HEK293T (cell line): ENCODE results near the gene GIGYF2.

Experiments used
- CTCF ChIA-PET: fragments of 350-600 bp; formaldehyde crosslinking; extraction: SDS; loops from one replicate; lab custom pipeline; 2021; ENCODE audit warnings: antibody characterized with exemption, inconsistent platforms; lab: Yijun Ruan, JAX
- POLR2A ChIA-PET: fragments of 350-600 bp; formaldehyde crosslinking; extraction: SDS; loops from one replicate; lab custom pipeline; 2020; ENCODE audit warnings: antibody characterized with exemption, inconsistent platforms; lab: Yijun Ruan, JAX
- DNase-seq: peaks from one replicate; pipeline ENCODE4 v3.0.0; 2012; ENCODE audit warnings: mixed read lengths; ENCODE audit errors: extremely low spot score
- ARNT ChIP-seq: fragments of 450-650 bp; IDR thresholded peaks from 2 replicates; pipeline ENCODE4 v1.6.1; 2017; ENCODE audit warnings: mild to moderate bottlenecking
- BHLHE40 ChIP-seq: fragments of 450-650 bp; IDR thresholded peaks from 2 replicates; pipeline ENCODE4 v1.6.1; 2016; ENCODE audit warnings: mild to moderate bottlenecking, moderate library complexity, borderline replicate concordance
- CTBP1 ChIP-seq: fragments of 450-650 bp; IDR thresholded peaks from 2 replicates; pipeline ENCODE4 v1.6.1; 2016; ENCODE audit warnings: borderline replicate concordance
- ELF4 ChIP-seq: fragments of 450-650 bp; IDR thresholded peaks from 2 replicates; pipeline ENCODE4 v1.6.1; 2017; ENCODE audit warnings: antibody characterized with exemption
- FOXA1 ChIP-seq: fragments of 450-650 bp; IDR thresholded peaks from 2 replicates; pipeline ENCODE4 v1.6.1; 2016; ENCODE audit warnings: mild to moderate bottlenecking
- FOXK2 ChIP-seq: fragments of 450-650 bp; IDR thresholded peaks from 2 replicates; pipeline ENCODE4 v1.6.1; 2016; ENCODE audit warnings: mild to moderate bottlenecking
- FOXM1 ChIP-seq: fragments of 450-650 bp; IDR thresholded peaks from 2 replicates; pipeline ENCODE4 v1.6.1; 2017; ENCODE audit warnings: mild to moderate bottlenecking, borderline replicate concordance
- HDGF ChIP-seq: fragments of 450-650 bp; IDR thresholded peaks from 2 replicates; pipeline ENCODE4 v1.6.1; 2017; ENCODE audit warnings: antibody characterized with exemption, borderline replicate concordance
- L3MBTL2 ChIP-seq: fragments of 450-650 bp; conservative IDR thresholded peaks from 2 replicates; pipeline ENCODE4 v1.6.1; 2016; ENCODE audit warnings: mild to moderate bottlenecking
- LEF1 ChIP-seq: fragments of 450-650 bp; IDR thresholded peaks from 2 replicates; pipeline ENCODE4 v1.6.1; 2017; ENCODE audit warnings: mild to moderate bottlenecking, borderline replicate concordance
- NFRKB ChIP-seq: fragments of 450-650 bp; IDR thresholded peaks from 2 replicates; pipeline ENCODE4 v1.6.1; 2016; ENCODE audit warnings: mild to moderate bottlenecking, moderate library complexity
- PKNOX1 ChIP-seq: fragments of 450-650 bp; IDR thresholded peaks from 2 replicates; pipeline ENCODE4 v1.6.1; 2016
- SP1 ChIP-seq: fragments of 450-650 bp; IDR thresholded peaks from 2 replicates; pipeline ENCODE4 v1.6.1; 2017
- SUZ12 ChIP-seq: fragments of 450-650 bp; IDR thresholded peaks from 2 replicates; pipeline ENCODE4 v1.6.1; 2016; ENCODE audit warnings: mild to moderate bottlenecking
- TARDBP ChIP-seq: fragments of 450-650 bp; IDR thresholded peaks from 2 replicates; pipeline ENCODE4 v1.6.1; 2016
- ZNF384 ChIP-seq: fragments of 450-650 bp; IDR thresholded peaks from 2 replicates; pipeline ENCODE4 v1.6.1; 2016

GIGYF2 gene

GRCh38 chr2:232891621-232892071 is 194.5 kb downstream of the GIGYF2 start:
- POLR2A ChIA-PET = no interaction called here
- no peak for TF ChIP-seq L3MBTL2
- TF ChIP-seq FOXK2 = no peak
- no peak for TF ChIP-seq TARDBP
- TF ChIP-seq ZNF384 = no peak
- no peak for TF ChIP-seq HDGF
- TF ChIP-seq NFRKB = no peak
- TF ChIP-seq ARNT = no peak
- no peak for TF ChIP-seq ELF4
- no peak for TF ChIP-seq FOXA1
- TF ChIP-seq CTBP1 = no peak
- no peak for TF ChIP-seq FOXM1
- TF ChIP-seq BHLHE40 = no peak
- no peak for TF ChIP-seq SP1
- no peak for TF ChIP-seq LEF1
- no peak for TF ChIP-seq PKNOX1
- no peak for TF ChIP-seq SUZ12
- CTCF ChIA-PET = interaction anchor here (0.6 kb wide), 1 partner anchor 13 kb away, joined by 3 read pairs; no protein-coding TSS in a partner anchor
- no peak for DNase-seq

DNA sequence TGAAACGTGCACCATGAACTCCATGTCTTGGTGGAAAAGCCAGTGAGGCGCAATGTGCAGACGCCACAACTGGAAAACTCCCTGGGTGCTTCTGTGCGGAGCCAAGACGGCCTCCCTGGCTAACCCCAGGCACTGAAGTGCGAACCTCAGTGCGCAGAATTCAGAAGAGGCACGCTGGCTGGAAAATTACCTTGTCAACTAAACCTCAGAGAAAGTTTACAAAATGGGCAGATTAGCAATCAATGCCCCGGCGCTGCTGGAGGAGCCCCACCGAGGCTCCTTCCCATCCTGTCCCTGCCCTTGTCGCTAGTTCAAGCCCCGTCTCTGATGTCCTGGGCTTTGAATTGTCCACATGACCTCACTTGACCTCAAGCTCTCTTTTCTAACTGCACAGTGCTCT is 195.1 kb downstream of the GIGYF2 start:
- TF ChIP-seq FOXA1 = no peak
- TF ChIP-seq HDGF = no peak
- no peak for TF ChIP-seq SP1
- no peak for TF ChIP-seq SUZ12
- no peak for TF ChIP-seq ELF4
- TF ChIP-seq BHLHE40 = no peak
- TF ChIP-seq L3MBTL2 = no peak
- TF ChIP-seq ZNF384 = no peak
- no peak for TF ChIP-seq CTBP1
- DNase-seq = no peak
- POLR2A ChIA-PET = no interaction called here
- CTCF ChIA-PET = no interaction called here

GRCh38 chr2:232892843-232893242 is 195.7 kb downstream of the GIGYF2 start:
- CTCF ChIA-PET = no interaction called here
- no peak for DNase-seq
- no peak for TF ChIP-seq NFRKB
- TF ChIP-seq ELF4 = no peak
- TF ChIP-seq TARDBP = no peak
- TF ChIP-seq PKNOX1 = no peak
- TF ChIP-seq SP1 = no peak
- POLR2A ChIA-PET = no interaction called here

DNA sequence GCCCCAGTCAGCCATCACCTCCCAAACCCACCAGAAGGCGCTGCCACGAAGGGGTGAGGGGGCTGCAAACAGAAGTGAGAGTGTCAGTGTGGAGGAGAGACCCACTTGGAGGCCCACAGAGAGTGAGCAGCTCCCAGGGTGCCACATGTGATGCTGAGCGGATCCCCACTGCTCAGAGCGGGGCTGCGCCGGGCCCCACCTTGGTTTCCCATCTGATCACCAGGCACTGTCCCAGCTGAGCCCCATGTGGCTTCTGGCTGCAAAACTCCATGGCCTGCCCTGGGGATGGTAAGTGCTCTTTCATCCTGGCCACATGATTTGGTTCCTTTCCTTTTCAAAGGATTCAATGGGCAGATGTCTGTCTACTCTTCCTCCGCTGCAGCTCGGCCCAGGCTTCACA is 196.7 kb downstream of the GIGYF2 start:
- ChIA-PET CTCF (no interaction called here), POLR2A (no interaction called here)
- no peak for DNase-seq
- TF ChIP-seq FOXM1 = no peak
- TF ChIP-seq L3MBTL2 = no peak

GRCh38 chr2:232894251-232894650 is 197.1 kb downstream of the GIGYF2 start:
- POLR2A ChIA-PET = no interaction called here
- DNase-seq = no peak
- CTCF ChIA-PET = interaction anchor here (0.5 kb wide), 1 partner anchor 74 kb away, joined by 3 read pairs; no protein-coding TSS in a partner anchor
- TF ChIP-seq FOXK2 = no peak
- no peak for TF ChIP-seq PKNOX1
- TF ChIP-seq SUZ12 = no peak
- TF ChIP-seq ZNF384 = no peak
- no peak for TF ChIP-seq FOXA1
- no peak for TF ChIP-seq L3MBTL2
- no peak for TF ChIP-seq ELF4
- TF ChIP-seq NFRKB = no peak
- TF ChIP-seq SP1 = no peak
- no peak for TF ChIP-seq FOXM1
- TF ChIP-seq HDGF = no peak
- TF ChIP-seq TARDBP = no peak
- no peak for TF ChIP-seq CTBP1
- no peak for TF ChIP-seq LEF1
- TF ChIP-seq ARNT = no peak
- TF ChIP-seq BHLHE40 = no peak

DNA sequence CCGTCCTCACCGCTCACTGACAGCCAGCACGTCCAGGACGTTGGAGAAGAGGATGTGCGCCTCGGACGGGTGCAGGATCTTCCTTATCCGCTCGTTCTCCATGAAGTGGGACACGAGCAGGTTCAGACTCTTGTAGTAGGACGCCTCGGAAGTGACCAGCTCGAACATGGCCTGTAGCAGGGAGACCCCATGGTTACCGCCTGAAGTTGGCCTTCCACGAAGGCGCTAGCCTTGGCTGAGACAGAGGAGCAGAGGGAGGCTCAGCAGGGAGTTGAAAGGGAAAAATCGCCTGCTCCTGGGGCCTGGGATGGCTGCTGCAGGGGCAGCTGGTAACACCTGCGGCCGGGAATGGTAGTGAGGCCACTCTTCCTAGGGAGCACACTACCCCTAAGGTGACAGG is 197.6 kb downstream of the GIGYF2 start:
- CTCF ChIA-PET = interaction anchor here (0.5 kb wide), 2 partner anchors 75 to 125 kb away, joined by 3 to 5 read pairs; no protein-coding TSS in a partner anchor
- DNase-seq = no peak
- POLR2A ChIA-PET = no interaction called here
- TF ChIP-seq NFRKB = no peak

- no peak for TF ChIP-seq PKNOX1
- TF ChIP-seq FOXM1 = no peak
- no peak for TF ChIP-seq CTBP1
- no peak for TF ChIP-seq SP1
- no peak for TF ChIP-seq ELF4
- TF ChIP-seq ARNT = no peak
- no peak for TF ChIP-seq LEF1
- TF ChIP-seq FOXK2 = no peak
- no peak for TF ChIP-seq HDGF
- no peak for TF ChIP-seq L3MBTL2
- ChIA-PET CTCF (no interaction called here), POLR2A (no interaction called here)
- no peak for DNase-seq
Observed at GRCh38 chr2:232896111-232896510, 199.0 kb downstream of the GIGYF2 start.
